NCI-H82 (cell line): ENCODE data around the gene ARIH1.

ENCODE experiments used
- DNase-seq: peaks from one replicate; lab custom pipeline; 2025; lab: John Stamatoyannopoulos, UW

Gene ARIH1

DNA sequence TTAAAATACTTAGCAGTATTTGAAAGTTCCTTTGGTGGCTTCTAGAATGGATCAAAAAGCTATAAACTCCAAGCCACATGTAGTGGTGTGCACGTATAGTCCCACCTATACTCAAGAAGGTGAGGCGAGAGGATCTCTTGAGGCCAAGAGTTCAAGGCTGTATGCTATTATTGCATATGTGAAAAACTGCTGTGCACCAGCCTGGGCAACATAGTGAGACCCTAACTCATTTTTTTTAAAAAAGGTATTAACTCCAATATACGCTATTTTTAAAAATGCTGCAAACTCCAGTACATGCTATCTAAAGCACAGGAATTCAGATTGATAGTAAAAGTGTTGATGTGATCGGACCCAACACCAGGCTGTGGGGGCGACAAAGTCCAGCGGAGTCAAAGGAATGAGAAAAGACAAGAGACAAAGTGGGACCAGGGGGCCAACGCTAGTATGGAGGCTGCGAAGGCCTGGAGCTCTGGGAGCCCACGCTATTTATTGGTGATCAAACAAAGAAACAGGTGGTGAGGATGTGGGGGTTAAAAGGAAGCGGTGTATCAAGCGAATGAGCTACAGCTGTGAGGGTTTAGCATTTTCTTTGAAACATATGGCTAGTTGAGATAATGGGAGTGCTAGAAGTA lies 66.6 kb downstream of the ARIH1 start:
- DNase-seq: peak; percentile 48

DNA sequence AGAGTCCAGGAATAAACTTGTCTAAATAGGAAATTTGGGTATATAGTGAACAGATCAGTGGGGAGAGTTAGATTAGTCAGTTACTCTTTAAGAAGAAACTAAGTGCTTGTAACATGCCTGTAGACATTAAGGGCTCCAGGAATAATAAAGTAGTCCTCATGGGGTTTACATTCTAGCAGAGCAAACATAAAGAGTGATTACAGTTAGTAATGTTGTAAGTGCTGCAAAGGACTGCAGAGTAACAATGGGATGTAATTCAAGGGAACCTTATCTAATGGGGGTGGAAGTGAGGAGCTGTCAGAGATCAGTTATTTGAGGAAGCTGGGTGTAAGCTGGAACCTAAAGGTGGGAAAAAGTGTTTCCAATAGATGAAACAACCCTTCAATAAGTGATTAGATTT lies 67.5 kb downstream of the ARIH1 start:
- DNase-seq: no peak

- DNase-seq: no peak
These were observed 71.0 kb downstream of the ARIH1 start for GRCh38 chr15:72545156-72545555.

DNA sequence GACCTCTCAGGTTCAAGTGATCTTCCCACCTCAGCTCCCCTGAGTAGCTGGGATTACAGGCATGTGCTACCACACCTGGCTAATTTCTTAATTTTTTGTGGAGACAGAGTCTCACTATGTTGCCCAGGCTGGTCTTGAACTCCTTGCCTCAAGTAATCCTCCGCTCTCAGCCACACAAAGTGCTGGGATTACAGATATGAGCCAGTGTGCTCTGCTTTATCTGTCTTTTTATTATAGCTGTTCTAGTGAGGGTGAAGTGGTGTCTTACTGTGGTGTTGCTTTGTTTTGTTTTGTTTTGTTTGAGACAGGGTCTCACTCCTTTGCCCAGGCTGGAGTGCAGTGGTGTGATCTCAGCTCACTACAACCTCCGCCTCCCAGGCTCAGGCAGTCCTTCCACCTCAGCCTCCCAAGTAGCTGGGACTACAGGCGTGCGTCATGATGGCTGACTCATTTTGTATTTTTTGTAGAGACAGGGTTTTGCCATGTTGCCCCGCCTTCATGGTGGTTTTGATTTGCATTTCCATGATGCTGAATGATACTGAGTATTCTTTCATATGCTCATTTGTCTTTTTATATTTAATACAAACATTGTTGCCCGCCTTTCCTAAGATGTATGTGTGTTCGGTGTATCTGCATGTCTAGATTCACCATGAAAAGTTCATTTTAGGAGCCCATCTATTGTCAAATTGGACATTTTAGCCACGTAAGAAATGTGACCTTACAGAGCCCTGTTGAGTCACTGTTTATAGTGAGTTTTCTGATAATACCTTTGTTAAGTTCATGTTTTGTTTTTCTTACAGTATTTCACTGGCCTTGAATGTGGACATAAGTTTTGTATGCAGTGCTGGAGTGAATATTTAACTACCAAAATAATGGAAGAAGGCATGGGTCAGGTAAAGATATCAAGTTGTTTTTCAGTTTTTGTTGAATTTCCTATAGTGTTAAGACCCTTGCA lies 80.6 kb downstream of the ARIH1 start:
- no peak for DNase-seq

- DNase-seq: no peak
These were observed 85.7 kb downstream of the ARIH1 start for GRCh38 chr15:72559781-72560180.

DNA sequence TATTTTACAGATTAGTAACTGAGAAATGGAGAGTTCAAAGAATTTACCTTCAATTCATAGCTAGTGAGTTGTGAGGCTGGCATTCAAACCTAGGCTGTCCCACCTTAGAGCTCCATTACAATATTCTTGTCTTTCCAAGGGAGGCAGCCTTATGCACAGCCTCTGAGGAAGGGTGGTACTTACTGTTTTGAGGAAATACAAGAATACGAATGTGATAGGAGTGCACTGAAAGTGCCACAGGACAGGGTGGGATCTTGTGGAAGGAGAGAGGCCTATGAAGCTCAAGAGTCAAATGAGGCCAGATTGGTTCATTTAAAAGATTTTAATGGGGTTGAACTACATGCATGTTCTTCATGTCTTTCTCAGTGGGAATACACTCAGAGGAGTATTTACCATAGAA lies 86.3 kb downstream of the ARIH1 start:
- DNase-seq: no peak

DNA sequence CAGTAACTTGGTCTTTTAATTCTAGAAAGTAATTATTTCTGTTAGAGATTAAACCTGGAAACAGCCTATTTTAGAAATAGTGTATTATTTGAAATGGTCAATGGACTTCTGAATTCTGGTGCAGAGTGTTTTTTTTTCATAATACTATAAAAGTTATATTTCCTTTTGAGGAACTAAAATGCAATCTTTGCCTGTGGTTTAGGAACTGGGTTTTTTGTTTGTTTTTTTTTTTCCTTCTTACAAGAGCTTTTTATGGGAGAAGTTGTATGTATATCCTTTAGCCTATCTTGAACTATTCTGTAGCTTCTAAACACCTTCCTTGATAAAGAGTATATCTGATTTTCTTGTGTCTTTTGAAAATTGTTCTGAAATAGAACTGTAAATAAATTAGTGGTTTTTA lies 88.3 kb downstream of the ARIH1 start:
- no peak for DNase-seq

DNA sequence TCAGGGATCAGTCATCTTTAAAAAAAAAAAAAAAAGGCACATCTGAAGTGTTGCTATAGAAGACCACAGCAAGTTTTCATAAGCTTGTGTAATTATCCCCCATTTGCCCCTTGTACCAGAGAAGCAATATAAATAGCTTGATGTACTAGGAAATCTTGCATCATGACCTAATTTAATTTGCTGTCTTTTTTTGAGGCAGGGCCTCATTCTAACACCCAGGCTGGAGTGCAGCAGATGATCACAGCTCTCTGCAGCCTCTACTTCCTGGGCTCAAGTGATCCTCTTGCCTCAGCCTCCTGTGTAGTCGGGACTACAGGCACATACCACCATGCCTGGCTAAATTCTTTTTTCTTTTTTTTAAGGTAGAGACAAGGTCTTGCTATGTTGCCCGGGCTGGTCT lies 88.7 kb downstream of the ARIH1 start:
- DNase-seq: no peak

- DNase-seq: no peak
These were observed 90.0 kb downstream of the ARIH1 start for GRCh38 chr15:72564091-72564490.

GRCh38 chr15:72566973-72567372 lies 92.8 kb downstream of the ARIH1 start:
- no peak for DNase-seq

DNA sequence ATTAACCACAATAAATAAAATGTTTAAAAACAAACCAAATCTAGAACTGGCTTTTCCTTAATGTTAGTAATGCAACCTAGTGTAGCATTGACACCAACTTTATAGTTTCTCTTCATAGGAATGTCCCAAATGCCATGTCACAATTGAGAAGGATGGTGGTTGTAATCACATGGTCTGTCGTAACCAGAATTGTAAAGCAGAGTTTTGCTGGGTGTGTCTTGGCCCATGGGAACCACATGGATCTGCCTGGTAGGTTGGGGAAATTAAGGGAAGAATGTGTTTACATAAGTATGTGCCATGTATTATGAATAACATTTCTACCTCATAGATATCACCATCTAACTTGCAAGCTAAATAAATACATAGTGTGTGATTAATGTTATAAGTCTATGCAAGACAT lies 95.9 kb downstream of the ARIH1 start:
- DNase-seq: no peak

DNA sequence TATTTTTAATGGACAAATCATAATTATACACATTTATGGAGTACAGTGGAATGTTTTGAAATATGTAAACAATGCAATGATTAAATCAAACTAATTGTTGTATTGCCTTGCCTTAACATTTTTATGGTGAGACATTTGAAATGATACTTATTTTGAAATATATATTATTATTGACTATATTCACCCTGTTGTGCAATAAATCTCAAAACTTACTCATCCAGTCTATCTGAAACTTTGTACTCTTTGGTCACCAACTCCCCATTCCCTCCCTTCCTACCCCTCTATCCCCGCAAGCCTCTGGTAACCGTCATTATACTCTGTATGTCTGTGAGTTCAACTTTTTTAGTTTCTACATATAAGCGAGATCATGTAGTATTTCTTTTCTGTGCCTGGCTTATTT lies 105.7 kb downstream of the ARIH1 start:
- no peak for DNase-seq

DNA sequence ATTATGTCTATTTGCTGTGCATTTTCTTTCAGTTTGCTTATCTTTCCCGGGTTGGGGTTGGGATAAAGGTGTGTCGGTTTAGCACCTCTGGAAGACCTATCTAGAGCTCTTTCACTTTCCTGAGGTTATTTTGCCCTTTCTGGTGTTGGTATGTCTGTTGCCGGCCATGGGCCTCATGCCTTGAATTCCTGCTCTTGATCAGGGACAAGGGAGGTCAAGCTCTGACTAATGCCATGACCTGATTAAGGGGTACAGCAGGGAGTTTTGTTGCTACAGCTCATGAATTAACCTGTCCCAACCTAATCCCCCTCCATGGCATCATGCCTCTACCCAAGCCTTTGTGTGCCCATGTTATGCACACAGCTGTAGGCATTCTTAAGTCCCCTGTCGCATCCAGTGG lies 109.9 kb downstream of the ARIH1 start:
- no peak for DNase-seq

- no peak for DNase-seq
These were observed 110.9 kb downstream of the ARIH1 start for GRCh38 chr15:72585025-72585424.

DNA sequence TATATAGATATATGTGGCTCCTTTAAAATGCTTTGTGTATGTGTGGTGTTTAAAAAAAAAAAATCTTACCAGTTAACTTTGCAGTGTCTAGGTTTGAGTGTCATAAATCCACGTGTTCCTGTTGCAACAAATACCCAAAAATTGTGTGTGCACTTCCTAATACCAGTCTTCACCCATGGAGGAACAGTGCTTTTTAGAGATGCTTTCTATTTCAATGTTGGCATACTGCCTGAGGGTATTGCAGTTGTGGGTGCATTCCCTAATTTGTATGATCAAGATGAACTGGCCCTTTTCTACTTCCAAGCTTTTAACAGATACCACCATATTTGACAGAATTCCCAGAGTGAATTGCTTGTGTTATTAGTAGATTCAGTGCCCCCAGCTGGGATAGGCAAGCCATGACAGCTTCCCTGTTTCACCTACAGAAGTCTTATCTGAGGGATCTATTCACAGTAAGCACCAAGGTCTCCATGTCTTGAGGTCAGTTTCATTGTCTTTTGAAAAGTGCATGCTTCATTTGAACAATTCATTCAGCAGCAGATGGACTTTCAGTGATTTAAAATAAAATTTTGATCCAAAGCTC lies 111.4 kb downstream of the ARIH1 start:
- DNase-seq: peak; percentile 9

DNA sequence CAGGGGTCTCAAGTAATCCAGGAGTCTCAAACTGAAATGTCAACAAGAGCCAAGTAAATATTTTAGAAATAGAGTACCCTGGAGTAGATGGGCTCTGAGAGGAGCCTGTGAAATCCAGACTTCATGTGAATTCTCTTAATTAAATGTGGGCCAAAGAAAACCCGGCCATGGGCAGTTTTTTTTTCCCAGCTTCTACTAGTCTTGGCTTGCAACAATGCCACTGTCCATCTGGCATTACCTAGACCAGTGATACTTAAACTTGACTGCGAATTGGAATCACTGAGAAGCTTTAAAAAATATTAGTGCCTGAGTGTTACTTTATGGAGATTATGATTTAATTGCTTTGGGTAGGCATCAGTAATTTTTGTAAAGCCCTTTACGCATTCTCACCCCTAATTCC lies 114.0 kb downstream of the ARIH1 start:
- no peak for DNase-seq

GRCh38 chr15:72590427-72590826 lies 116.3 kb downstream of the ARIH1 start:
- DNase-seq: no peak

GRCh38 chr15:72591361-72591760 lies 117.2 kb downstream of the ARIH1 start:
- DNase-seq: no peak

- DNase-seq: no peak
These were observed 118.0 kb downstream of the ARIH1 start for GRCh38 chr15:72592097-72592496.

GRCh38 chr15:72592676-72593075 lies 118.5 kb downstream of the ARIH1 start:
- no peak for DNase-seq

GRCh38 chr15:72593838-72594237 lies 119.7 kb downstream of the ARIH1 start:
- no peak for DNase-seq

DNA sequence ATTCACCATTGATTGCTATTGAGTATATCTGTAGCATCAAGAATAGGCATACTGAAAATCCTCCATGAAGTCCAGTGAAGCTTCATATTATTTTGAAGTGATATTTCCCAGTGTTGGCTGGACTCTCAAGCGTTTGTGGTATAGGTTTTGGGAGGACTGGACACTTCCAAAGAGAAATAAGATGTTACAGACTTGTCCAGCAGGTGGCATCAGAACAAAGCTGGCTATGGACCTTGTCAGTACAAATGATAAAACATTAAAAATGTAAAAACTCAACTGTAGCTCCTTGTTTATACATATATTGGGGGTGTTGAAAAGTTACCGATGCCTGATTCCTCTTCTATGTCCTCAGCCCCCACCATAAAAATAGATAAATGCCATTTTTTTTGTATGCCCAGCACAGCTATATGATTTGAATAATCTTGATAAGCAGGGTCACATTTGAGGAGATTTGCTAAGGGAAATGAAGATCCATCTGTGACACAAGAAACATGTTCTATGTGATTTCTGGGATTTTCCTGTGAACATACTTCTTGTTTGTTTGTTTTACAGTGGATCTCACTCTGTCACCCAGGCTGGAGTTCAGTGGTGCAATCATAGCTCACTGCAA lies 125.8 kb downstream of the ARIH1 start:
- DNase-seq: peak; percentile 67

DNA sequence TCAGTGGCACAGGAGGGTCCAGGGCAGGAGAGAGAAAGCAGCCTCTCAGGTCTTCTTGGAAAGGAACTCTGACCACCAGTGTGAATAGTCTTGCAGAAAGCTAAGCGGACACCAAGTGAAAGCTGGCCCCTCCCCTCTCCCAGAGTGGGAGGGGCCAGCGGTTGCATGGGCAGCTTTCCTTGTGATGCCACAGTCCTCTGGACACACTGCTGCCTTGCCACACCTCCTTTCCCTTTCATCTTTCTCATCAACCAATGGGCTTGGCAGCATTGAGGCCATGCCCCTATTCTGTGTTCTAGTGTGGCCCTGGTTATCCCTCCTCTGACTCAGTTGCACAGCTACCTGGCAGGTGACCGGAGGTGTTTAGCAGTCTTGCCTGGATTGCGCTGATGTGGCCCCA lies 130.7 kb downstream of the ARIH1 start:
- DNase-seq: peak; percentile 31
